Skin of body (tissue), 2 donors: ENCODE measurements around the gene ATG16L2. TPM values are rescaled to one million over a fixed set of nuclear protein-coding genes. Genes with fewer than 3 reads are reported as not detected.
"Not testable (repeated sequence)": the region's sequence is repeated elsewhere in the genome, so short reads cannot be mapped to it uniquely, and the experiment has no call there.

Experiments used
- DNase-seq: peaks from one replicate; lab custom pipeline; 2025; lab: John Stamatoyannopoulos, UW
- total RNA-seq: library from RNA; depleted of rRNA; stranded (reverse); fragments of >200 nt; gene quantifications from one replicate; pipeline ENCODE4 v1.2.3, GENCODE V29; 2014

Gene ATG16L2
- total RNA-seq, 1 donor from 2014 or later: 23.3 TPM

DNA sequence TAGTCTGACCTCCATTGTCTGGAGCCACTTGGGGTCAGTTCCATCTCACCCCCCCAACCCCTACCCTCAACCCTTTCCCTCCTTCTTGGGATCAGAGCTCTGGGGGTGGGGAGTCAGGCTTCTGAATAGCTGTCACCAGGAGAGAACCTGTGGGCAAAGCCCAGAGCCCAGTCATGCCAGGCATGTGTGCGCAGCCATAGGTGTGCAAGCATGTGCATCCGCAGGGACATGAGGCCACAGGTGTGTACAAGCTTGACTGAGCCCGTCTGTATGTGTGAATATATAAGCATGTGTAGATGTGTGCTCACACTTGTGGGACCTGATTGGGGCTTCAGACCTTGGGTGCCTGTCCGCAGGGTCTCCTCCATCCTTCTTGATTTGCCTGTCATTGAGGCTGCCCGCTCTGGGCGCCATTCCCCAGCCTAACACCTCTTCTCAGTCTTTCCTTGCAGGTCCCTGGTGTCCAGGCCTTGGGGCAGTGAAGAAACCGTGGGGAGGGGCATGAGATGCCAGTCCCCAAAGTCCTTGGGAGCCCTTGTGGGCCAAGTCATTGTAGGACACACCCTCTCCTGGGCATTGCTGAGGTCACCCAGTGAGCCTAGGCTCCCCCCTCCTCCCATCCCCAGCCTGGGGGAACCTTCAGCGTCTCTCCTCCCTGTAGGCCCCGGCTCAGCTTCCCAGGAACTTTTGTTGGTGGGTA is 9.0 kb downstream of the ATG16L2 start:
- DNase-seq: no peak

DNA sequence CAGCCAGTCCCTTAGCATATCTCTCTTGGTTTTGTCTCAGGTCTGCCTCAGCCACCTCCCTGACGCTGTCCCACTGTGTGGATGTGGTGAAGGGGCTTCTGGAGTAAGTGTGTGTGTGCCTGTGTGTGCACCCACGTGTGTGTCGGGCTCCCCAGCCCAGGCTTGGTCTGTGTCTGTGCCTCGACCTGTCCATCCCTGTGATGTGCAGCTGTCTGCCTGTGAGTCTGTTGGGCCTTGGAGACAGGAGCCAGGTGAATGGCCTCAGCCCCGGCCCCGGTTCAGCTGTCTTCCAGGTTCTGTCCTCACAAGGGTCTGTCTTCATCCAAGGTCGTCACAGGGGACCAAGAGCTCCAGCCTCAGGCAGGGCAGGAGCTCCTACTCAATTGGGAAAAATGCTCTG is 9.8 kb downstream of the ATG16L2 start:
- DNase-seq: no peak

DNA sequence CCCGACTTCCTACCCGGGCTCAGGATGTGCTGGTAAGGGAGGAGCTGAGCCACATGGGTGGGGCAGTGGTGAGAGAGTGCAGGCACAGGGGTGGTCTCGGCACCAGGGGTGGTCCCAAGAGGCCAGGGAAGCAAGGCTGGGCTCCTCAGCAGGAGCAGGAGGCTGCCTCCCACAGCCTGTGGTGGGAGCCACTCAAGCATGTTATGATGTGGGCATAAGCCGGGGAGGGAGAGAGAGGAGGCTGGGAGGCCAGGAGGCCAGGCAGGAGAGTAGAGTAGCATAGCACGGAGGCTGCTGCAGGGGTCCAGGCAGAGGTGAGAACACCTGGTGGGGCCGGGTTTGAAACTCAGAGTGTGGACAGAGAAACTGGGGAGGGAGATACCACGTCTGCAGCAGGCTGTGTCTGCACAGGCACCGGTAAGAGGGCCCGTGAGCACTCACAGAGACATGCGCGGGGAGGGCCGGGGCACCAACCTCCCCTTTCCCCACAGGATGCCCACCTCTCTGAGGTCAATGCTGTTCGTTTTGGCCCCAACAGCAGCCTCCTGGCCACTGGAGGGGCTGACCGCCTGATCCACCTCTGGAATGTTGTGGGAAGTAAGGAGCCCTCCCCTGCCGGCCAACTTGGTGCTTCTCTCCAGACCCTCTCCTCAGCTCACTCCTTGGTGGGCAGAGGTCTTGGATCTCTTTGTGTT is 10.7 kb downstream of the ATG16L2 start:
- DNase-seq: no peak

DNA sequence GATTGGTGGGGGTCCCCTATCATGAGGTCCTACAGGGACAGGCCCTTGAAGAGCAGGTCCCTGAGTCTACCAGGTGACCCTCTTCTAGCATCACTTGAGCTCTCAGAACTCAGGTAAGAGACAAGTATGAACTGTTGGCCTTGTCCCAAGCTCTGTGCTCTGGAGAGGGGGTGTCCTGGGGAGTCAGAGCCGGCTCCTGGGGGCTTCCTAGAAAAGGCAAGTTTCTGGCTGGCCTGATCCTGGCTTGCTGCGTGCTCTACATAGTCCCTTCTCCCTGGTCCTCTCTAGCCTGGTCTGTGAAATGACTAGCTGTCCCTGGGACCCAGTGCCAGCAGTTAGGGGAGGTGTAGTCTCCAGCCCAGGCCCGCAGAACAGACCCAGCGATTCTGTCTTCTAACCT is 11.4 kb downstream of the ATG16L2 start:
- DNase-seq: no peak

DNA sequence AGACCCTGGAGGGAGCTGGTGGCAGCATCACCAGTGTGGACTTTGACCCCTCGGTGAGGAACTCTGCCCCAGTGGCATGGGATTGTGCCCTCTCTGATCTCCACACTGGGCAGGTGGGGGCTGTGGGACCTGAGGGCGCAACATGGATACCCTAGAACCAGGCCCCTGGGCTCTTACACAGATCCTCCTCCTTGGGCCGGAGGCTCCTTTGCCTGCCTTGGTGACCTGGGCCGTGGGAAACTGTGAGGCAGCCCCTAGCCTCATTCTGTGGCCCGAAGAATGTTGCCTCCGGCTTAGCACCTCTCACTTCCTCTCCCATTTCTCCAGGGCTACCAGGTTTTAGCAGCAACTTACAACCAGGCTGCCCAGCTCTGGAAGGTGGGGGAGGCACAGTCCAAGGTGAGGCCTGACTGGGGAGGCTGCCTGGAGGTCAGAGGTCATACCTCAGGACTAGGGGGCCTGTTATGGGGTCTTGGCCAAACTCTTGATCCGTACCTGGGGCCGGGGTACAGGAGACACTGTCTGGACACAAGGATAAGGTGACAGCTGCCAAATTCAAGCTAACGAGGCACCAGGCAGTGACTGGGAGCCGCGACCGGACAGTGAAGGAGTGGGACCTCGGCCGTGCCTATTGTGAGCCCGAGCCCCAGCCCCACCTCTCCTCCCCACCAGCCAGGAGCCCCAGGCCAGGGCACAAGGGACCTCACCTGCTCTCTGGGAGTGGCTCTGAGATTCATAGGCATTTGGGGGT is 12.2 kb downstream of the ATG16L2 start:
- no peak for DNase-seq

DNA sequence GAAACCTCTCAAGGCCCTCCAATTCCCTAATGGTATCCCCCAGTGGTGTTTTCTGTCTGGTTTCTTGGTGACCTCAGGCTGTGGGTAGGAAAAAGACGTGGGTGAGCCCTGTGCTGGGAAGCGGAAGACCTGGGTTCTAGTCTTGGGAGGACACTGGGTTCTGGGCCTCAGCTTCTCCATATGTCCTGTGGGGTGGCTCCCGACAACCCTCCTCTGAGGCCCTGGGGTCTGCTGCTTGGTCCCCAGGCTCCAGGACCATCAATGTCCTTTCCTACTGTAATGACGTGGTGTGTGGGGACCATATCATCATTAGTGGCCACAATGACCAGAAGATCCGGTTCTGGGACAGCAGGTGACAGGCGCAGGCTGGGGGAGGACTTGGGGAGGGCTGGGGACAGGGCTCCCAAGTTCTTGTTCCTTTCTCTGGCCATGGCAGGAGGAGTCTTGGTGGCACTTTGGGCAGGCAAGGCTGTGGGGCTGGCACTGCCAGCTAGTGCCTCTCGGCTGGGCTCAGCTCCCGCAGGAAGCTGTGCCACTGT is 12.8 kb downstream of the ATG16L2 start:
- no peak for DNase-seq

DNA sequence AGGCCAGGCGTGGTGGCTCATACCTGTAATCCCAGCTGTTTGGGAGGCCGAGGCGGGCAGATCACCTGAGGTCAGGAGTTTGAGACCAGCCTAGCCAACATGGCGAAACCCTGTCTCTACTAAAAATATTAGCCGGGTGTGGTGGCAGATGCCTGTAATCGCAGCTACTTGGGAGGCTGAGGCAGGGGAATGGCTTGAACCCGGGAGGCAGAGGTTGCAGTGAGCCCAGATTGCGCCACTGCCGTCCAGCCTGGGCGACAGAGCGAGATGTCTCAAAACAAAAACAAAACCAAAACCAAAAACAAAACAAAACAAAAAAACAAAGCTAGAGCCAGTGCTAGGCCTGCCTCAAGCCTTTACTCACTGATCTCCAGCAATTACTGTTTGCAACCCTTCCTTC is 13.4 kb downstream of the ATG16L2 start:
- DNase-seq: not testable (repeated sequence)

DNA sequence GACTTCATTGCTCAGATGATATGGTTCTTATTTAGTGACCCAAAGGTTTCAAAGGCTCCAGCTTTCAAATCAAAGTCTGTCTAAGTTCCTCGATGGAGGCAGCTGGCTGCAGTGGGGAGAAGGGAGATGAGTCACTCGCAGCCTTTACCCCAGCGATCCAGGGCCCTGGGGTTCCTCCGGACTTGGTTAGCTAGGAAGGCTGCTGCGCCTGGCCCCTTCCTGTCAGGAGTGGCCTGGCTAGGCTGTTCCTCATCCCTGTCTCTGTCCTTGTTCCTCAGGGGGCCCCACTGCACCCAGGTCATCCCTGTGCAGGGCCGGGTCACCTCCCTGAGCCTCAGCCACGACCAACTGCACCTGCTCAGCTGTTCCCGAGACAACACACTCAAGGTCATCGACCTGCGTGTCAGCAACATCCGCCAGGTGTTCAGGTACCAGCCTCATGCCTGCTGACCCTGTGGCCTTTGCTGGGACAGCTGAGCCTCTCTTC is 13.9 kb downstream of the ATG16L2 start:
- DNase-seq: no peak

DNA sequence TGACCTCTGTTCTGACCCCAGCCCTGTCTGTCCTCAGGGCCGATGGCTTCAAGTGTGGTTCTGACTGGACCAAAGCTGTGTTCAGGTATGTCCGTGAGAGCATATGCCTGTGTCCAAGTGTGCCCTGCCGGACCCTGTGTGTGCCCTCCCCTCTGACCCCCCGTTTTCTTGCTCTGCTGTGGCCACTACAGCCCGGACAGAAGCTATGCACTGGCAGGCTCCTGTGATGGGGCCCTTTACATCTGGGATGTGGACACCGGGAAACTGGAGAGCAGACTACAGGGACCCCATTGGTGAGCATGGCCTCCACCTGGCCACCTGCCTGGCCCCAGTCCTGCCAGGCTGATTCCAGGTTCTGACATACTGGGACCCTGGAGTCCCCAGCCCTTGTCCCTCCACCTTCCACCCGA is 14.5 kb downstream of the ATG16L2 start:
- DNase-seq: no peak

DNA sequence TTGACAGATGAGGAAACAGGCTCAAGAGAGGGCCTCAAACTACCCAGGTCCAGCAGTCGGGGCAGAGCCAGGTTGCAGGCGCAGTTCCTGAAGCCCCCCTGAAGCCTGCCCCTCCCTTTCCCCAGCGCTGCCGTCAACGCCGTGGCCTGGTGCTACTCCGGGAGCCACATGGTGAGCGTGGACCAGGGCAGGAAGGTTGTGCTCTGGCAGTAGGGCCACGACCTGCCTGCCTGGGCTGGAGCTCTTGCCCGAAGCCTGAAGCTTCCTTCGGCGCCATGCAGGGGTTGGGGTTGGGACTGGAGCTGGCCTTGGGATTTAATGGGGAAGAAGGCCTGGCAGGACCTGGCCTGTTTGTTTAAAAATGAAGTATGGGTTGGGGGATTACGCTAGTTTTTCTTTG is 15.0 kb downstream of the ATG16L2 start:
- DNase-seq: no peak

DNA sequence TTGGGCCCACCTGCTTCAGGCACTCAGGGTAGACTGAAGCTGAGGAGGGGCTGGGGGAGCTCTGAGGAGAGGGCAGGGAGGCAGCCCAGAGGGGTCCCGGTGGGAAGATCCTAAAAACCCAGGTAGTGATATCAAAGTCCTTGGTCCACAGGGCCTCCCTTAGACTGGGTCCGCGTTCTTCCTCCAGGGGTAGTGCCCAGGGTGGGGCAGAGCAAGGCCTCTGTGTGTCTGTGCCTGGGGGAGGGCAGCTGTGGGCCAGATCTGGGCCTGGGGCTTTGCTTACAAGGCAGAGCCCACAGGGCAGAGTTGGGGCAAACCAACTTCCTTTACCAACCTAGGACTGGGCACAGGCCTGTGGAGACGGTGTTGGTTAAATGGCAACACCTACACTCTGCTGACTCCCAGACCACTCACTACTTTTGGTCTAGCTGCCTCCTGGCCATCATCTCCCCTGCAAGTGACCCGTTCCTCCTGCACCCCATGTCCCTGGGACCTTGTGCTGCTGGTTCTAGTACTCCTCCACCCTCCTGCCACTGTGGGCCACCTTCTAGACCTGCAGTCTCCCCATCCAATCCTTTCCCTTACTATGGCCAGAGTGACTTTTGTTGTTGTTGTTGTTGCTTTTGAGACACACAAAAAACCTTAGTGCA is 15.8 kb downstream of the ATG16L2 start:
- DNase-seq: no peak

DNA sequence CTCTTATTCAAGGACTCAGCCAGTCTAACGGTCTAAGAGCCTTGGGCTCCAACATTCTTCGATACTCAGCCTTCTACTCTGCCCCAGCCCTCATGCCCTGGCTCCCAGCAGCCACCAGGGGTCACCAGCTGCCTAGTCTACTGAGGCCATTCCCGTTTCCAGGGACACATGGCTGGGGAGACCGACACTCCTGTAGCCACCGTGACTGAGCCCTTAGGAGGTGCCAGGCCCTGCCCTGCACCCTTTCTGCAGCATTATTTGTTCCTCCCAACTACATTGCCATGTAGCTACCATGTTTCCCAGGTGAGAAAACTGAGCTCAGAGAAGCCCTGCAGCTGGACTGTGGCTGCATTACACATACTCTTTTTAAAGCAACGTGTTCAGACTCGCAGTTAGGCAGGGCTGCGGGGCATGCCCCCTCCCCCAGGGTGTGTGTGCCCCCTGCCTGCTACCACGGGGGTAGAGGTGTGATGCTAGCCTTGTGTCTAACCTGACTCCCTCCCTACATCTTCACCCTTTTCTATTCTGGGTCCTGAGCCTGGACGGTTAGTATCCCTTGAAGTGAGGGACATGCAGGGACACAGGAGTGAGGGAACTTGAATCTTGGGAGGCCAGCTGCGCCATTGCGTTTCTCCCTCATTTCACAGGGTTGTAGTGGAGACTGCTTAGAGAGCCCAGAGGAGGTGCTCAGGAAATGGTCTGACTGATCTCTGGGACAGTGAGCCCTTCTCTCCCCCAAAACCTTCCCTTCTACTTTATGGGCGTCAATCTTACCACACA is 17.5 kb downstream of the ATG16L2 start:
- peak; percentile 80 for DNase-seq

DNA sequence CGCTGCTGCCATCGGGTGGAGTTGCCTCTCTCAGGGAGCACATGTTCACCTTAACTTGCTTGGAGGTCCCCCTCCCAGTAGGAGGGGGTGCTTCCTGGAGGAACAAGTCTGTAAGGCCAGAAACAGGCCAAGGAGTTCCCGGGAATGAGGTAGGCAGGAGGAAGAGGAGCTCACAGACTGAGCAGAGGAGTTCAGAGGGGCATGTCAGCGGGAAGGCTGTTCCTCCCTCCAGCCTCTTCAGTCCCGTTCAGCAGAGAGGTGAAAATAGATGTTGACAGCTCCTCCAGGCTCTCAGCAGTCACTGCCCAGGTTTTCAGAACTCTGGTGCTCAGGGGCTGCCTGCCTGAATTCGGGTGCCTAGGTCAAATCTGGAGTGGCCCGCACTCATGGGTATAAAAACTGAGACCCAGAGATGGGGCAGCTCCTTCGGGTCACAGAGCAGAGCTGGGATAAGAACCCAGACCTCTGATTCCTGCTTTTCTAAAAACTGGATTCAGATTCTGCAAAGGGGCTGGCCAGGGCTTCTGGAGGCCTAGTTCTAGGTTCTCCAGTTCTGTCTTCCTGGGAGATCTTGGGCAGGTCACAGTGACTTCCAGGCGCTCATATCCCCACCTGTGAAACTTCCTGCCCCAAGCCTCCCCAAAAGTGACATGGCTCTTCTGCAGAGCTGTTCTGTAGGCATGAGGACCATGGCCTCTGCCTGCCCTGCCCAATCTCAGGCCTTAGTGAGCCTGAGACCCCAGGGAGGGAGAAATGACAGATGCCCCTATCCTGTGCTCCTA is 18.3 kb downstream of the ATG16L2 start:
- DNase-seq: no peak

DNA sequence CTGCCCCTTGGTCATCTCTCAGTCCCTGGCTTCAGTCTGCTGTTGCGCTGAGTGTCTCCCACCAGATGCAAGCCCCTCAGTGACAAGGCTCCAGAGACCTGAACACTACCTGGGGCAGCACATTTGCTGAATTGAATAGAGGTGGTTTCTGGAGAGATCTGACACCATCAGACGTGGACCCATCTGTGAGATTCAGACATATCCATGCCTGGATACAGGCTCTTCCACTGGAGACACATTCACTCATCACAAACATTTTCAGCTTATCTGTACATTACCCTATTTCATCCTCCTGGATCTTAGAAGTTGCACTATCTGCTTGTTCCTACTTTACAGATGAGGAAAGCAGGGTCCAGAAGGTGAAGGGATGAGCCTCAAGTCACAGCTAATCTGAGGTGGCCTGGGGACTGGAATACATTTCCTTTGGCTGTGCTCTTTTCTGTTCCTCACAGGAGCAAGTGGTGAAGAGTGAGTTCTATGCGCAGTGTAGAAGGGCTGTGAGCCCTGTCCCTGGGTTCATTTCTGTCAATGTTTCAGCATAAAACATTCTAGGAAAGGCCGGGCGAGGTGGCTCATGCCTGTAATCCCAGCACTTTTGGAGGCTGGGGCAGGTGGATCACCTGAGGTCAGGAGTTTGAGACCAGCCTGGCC is 19.0 kb downstream of the ATG16L2 start:
- DNase-seq: no peak

DNA sequence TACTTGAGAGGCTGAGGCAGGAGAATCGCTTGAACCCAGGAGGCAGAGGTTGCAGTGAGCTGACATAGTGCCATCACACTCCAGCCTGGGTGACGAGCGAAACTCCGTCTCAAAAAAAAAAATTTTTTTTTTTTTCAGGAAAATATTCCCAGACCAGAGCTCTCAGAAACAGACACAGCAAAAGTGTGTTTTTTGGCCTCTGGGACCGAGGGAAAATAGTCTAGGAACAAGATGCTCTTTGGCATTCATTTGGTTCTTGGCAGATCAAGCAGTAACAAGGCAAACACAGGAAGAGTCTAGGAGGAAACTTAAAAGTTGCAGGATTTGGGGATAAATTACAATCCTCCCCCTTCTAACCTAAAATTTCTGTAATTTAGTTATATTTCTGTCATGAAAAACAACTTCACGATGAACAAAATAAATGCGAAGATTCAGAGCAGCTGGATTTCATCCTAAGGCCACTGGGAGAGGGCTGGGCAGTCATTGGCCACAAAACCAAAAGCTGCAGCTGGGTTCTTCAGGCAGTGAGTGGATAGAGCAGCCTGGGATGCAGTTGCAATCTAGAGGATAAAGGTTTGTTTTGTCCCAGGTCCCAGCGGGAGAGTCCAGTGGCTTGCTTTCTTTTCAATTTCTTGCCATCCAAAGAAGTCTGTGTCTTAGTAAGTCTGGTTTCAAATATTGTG is 19.7 kb downstream of the ATG16L2 start:
- peak; percentile 54 for DNase-seq

DNA sequence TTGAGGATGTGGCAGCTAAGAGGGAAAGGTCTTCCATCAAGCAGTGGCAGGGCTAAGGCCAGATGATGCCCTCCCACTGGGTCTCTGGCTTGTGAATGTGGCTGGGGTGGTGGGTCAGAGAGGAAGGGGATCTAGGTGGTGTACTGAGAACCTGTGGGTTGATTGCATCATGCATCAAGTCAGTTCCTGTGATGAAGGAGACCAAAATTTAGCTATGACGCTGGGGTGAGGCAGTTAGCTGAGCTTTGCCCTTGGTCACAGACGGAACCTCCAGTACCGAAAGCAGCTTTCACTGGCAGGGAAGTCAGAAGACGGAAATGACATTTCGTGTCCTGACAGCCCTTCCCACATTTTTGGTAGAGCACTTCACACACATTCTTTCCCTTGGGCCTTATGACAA is 20.7 kb downstream of the ATG16L2 start:
- DNase-seq: no peak

DNA sequence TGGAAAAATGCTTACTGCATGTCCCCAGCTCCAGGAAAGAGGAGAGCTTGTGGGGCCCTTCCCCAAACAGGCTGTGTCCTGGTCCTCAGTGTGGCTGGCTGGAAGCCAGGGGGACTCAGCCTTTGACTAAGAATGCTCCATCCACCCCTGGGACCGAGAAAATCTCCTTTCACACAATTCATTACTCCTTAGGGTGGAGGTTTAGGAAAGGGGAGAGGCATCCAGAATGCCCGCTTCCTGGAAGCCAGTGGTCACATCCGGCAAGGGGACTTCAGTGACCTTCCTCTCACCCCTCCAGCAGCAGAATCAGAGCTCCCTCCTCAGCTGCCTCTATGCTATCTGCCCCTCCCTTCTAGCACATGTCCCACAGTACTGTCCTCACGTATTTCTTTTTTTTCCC is 21.9 kb downstream of the ATG16L2 start:
- DNase-seq: peak; percentile 45

DNA sequence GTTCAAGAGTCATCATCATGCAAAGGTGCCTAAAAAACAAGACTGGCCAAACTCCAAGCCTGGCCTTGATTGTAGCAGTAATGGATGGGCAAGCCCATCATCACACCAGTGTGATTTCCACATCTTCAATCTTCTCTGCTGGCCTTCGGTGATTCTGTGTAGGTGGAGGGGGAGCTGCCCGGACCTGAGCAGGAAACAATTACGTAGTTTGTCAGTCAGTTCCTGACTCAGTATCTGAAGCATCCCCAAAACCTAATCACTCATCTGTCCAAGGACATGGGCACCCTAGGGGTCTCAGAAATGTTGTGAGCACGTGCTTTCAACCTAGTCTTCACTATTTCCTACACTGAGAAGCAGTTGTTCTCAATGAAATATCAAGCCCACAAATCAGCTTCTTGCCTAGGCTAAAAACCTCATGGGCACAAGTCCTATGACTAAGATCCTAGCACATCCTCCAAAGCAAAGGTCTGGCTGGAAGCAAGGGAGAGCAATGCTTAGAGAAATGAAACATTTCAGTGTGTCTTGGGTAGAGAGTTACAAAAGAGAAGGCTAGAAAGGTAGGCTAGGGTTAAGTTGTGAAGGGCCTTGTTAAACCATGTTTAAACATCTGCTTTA is 24.6 kb downstream of the ATG16L2 start:
- no peak for DNase-seq
